Endothelial cell (in vitro differentiated cells): ENCODE results near the gene XCR1. TPM values are rescaled to one million over a fixed set of nuclear protein-coding genes. Genes with fewer than 3 reads are reported as not detected.
A peak's percentile ranks its signal among the peaks of the same experiment; 100 is the strongest.
"Not testable (repeated sequence)": the region's sequence is repeated elsewhere in the genome, so short reads cannot be mapped to it uniquely, and the experiment has no call there.

Source experiments
- DNase-seq: peaks from one replicate; pipeline ENCODE4 v3.0.0; 2021; ENCODE audit warnings: low spot score
- H3K27ac Mint-ChIP-seq: one replicate; pipeline ENCODE4 v1.8.0; 2021; ENCODE audit warnings: mixed read lengths, inconsistent platforms; ENCODE audit not compliant: unreplicated experiment
- H3K27me3 Mint-ChIP-seq: one replicate; pipeline ENCODE4 v1.8.0; 2021; ENCODE audit warnings: mild to moderate bottlenecking, moderate library complexity, mixed read lengths, inconsistent platforms; ENCODE audit not compliant: unreplicated experiment
- H3K36me3 Mint-ChIP-seq: one replicate; pipeline ENCODE4 v1.8.0; 2021; ENCODE audit warnings: mild to moderate bottlenecking, low read depth, mixed read lengths, inconsistent platforms; ENCODE audit not compliant: unreplicated experiment
- H3K4me1 Mint-ChIP-seq: one replicate; pipeline ENCODE4 v1.8.0; 2021; ENCODE audit warnings: mild to moderate bottlenecking, mixed read lengths, inconsistent platforms; ENCODE audit not compliant: unreplicated experiment
- H3K4me3 Mint-ChIP-seq: one replicate; pipeline ENCODE4 v1.8.0; 2021; ENCODE audit warnings: mild to moderate bottlenecking, mixed read lengths, inconsistent platforms; ENCODE audit not compliant: unreplicated experiment
- H3K9me3 Mint-ChIP-seq: one replicate; pipeline ENCODE4 v1.8.0; 2021; ENCODE audit warnings: mixed read lengths, inconsistent platforms; ENCODE audit not compliant: unreplicated experiment
- CTCF ChIP-seq: fragments of 200-600 bp; sonication (generic); IDR thresholded peaks from one replicate; pipeline ENCODE4 v1.5.0; 2021; ENCODE audit warnings: antibody characterized with exemption; ENCODE audit not compliant: unreplicated experiment
- total RNA-seq: library from RNA; stranded (reverse); fragmentation: NEBNext Ultra II Directional; extraction: Animal tissue kit (Norgen Biotek cat#: 25700); gene quantifications from one replicate; pipeline ENCODE4 v1.2.1, GENCODE V29; 2021; ENCODE audit not compliant: unreplicated experiment

XCR1 gene
- total RNA-seq, 1 donor from 2014 or later = not detected

- no peak overlapping the region for H3K27ac Mint-ChIP-seq
- no peaks in the 10 kb centered on the region for H3K36me3 Mint-ChIP-seq
- H3K4me1 Mint-ChIP-seq = peaks cover 12% of the 10 kb centered on the region
- no peak for TF ChIP-seq CTCF
- no peaks in the 10 kb centered on the region for H3K27me3 Mint-ChIP-seq
- no peaks in the 10 kb centered on the region for H3K9me3 Mint-ChIP-seq
- DNase-seq = no peak
- H3K4me3 Mint-ChIP-seq = no peak overlapping the region
These were observed 21.8 kb upstream of the XCR1 start for GRCh38 chr3:46049093-46049492.

GRCh38 chr3:46046231-46046630 lies 18.9 kb upstream of the XCR1 start:
- not testable (repeated sequence) for H3K27me3 Mint-ChIP-seq, DNase-seq, H3K36me3 Mint-ChIP-seq, H3K4me1 Mint-ChIP-seq, H3K9me3 Mint-ChIP-seq, H3K4me3 Mint-ChIP-seq
- H3K27ac Mint-ChIP-seq = peak overlapping the region; percentile 28

- Mint-ChIP-seq H3K4me1 (peaks cover 3% of the 10 kb centered on the region), H3K27ac (no peak overlapping the region), H3K27me3 (no peaks in the 10 kb centered on the region), H3K9me3 (no peaks in the 10 kb centered on the region), H3K4me3 (no peak overlapping the region), H3K36me3 (no peaks in the 10 kb centered on the region)
- no peak for DNase-seq
- TF ChIP-seq CTCF = no peak
These were observed 11.6 kb upstream of the XCR1 start for GRCh38 chr3:46038916-46039315.

DNA sequence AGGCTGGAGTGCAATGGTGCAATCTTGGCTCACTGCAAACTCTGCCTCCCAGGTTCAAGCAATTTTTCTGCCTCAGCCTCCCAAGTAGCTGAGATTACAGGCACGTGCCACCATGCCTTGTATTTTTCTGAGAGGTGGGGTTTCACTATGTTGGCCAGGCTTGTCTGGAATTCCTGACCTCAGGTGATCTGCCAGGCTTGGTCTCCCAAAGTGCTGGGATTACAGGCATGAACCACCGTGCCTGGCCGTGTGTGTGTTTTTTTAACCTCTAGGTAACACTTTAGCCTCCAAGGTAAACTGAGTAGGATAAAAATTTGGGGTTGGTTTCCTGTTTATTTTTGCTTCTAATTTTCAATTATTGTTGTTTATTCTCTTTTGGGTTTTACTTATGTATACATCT lies 10.8 kb upstream of the XCR1 start:
- H3K9me3 Mint-ChIP-seq, H3K27ac Mint-ChIP-seq, H3K27me3 Mint-ChIP-seq, H3K36me3 Mint-ChIP-seq, DNase-seq, H3K4me3 Mint-ChIP-seq, H3K4me1 Mint-ChIP-seq: not testable (repeated sequence)

- no peak for TF ChIP-seq CTCF
- no peak for DNase-seq
- no peaks in the 10 kb centered on the region for H3K36me3 Mint-ChIP-seq
- no peaks in the 10 kb centered on the region for H3K9me3 Mint-ChIP-seq
- no peaks in the 10 kb centered on the region for H3K27me3 Mint-ChIP-seq
- H3K4me3 Mint-ChIP-seq = no peak overlapping the region
- no peak overlapping the region for H3K27ac Mint-ChIP-seq
- H3K4me1 Mint-ChIP-seq = no peaks in the 10 kb centered on the region
These were observed 8.9 kb upstream of the XCR1 start for GRCh38 chr3:46036191-46036590.

DNA sequence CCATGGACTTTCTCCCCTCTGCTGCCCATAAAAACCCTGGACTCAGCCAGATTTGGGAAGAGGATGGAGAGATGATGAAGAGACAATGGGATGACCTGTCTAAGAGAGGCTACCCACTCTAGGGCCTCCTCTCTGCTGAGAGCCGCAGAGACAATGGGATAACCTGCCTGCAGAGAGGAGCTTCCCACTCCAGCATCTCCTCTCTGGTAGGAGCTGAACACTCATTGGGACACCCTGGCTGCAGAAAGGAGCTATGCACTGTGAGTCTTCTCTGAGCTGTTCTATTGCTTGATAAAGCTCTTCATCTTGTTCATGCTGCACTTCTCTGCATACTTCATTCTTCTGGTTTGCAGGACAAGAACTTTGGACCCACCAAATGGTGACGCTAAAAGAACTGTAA lies 4.5 kb upstream of the XCR1 start:
- Mint-ChIP-seq H3K27me3 (peaks cover 7% of the 10 kb centered on the region), H3K4me1 (no peaks in the 10 kb centered on the region), H3K9me3 (peaks cover 10% of the 10 kb centered on the region), H3K27ac (no peak overlapping the region), H3K36me3 (peaks cover 4% of the 10 kb centered on the region), H3K4me3 (no peak overlapping the region)
- no peak for TF ChIP-seq CTCF
- no peak for DNase-seq
